HFF-Myc (cell line): Measurements from ENCODE around the gene RNF215.

Source experiments
- DNase-seq: peaks from one replicate; pipeline ENCODE4 v3.0.0-alpha.2; 2011; ENCODE audit warnings: low read depth; ENCODE audit errors: extremely low read depth
- H3K4me3 ChIP-seq: replicated peaks from 2 replicates; pipeline ENCODE4 v1.5.1; 2011; ENCODE audit warnings: low read depth, mild to moderate bottlenecking, control low read depth, low read length
- CTCF ChIP-seq: IDR thresholded peaks from 2 replicates; pipeline ENCODE4 v1.5.1; 2012; ENCODE audit warnings: mild to moderate bottlenecking, low read depth, low read length, control low read depth; ENCODE audit errors: missing control alignments

The RNF215 gene

GRCh38 chr22:30396871-30397655 lies 9.9 kb upstream of the RNF215 start, which contains the start of gene SEC14L2:
Gene SEC14L2 (plus strand): TSS chr22:30397018. CDS start chr22:30397117, 99 bp downstream.
- H3K4me3 ChIP-seq: peak within 1 kb of the TSS; percentile 60
- TF ChIP-seq CTCF: no peak
- DNase-seq: no peak

- no peak for DNase-seq
- no peak overlapping the region for H3K4me3 ChIP-seq
- TF ChIP-seq CTCF: no peak
Measured at GRCh38 chr22:30393885-30394284, 6.7 kb upstream of the RNF215 start.

GRCh38 chr22:30393322-30393680 lies 6.1 kb upstream of the RNF215 start:
- no peak overlapping the region for H3K4me3 ChIP-seq
- no peak for TF ChIP-seq CTCF
- DNase-seq: no peak

GRCh38 chr22:30392661-30393321 lies 5.6 kb upstream of the RNF215 start:
- TF ChIP-seq CTCF: no peak
- DNase-seq: no peak
- no peak overlapping the region for H3K4me3 ChIP-seq

- DNase-seq: peak; percentile 31
- H3K4me3 ChIP-seq: no peak overlapping the region
- peak; percentile 83 for TF ChIP-seq CTCF
Measured at GRCh38 chr22:30390974-30391691, 3.9 kb upstream of the RNF215 start.

- no peak for DNase-seq
- TF ChIP-seq CTCF: no peak
- peak overlapping the region; percentile 51 for H3K4me3 ChIP-seq
Measured at GRCh38 chr22:30386608-30386959, 627 bp downstream of the RNF215 start.
